ENCODE measurements around the gene RALGPS1.

DNA sequence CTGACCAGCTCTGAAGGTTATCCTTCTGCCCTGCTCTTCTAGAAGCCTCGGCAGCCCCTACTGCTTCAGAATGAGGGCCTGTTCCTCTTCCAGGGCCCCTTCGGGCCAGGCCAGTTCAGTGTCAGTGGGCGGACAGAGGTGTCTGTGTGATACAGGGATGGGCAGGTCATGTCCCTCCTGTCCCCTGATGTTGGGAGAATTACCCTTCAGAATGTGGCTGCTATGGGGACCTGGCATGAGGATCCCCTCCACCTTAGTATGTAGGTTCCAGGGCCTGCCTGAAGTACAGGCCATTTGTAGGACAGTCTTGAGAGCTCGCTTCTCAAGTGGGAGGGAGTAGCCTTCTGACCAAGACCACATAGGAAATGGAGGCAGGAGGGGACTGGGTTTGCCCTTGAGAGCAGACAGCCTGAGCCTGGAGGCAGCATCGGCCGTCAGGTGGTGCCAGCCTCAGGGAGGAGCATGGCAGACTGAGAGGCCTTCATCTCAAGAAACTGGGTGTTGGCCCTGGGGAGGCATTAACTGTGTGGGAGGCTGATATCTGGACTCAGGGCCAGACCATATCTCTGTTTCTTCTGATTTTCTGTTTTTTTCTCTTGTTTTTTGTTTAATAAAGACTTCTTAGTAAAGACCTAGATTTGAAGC lies 175.9 kb downstream of the RALGPS1 start:
- TF ChIP-seq, protein P1, sequence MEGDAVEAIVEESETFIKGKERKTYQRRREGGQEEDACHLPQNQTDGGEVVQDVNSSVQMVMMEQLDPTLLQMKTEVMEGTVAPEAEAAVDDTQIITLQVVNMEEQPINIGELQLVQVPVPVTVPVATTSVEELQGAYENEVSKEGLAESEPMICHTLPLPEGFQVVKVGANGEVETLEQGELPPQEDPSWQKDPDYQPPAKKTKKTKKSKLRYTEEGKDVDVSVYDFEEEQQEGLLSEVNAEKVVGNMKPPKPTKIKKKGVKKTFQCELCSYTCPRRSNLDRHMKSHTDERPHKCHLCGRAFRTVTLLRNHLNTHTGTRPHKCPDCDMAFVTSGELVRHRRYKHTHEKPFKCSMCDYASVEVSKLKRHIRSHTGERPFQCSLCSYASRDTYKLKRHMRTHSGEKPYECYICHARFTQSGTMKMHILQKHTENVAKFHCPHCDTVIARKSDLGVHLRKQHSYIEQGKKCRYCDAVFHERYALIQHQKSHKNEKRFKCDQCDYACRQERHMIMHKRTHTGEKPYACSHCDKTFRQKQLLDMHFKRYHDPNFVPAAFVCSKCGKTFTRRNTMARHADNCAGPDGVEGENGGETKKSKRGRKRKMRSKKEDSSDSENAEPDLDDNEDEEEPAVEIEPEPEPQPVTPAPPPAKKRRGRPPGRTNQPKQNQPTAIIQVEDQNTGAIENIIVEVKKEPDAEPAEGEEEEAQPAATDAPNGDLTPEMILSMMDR (IDR thresholded peaks at IDR 0.05; ENCODE audit: low read length), result no peak
- TF ChIP-seq EZH2phosphoT487 (IDR thresholded peaks at IDR 0.05; ENCODE audit: low read length), result no peak
